ENCODE measurements around the gene ULBP3.
"Not testable (repeated sequence)": the region's sequence is repeated elsewhere in the genome, so short reads cannot be mapped to it uniquely, and the experiment has no call there.

ULBP3 gene

GRCh38 chr6:150088481-150089154, 19.7 kb upstream of the ULBP3 start:
- DNase-seq = no peak
- TF ChIP-seq POLR2A (IDR thresholded peaks at IDR 0.05; ENCODE audit: low read length) (no peak), GATA1 (IDR thresholded peaks at IDR 0.05; ENCODE audit: low read depth, low read length) (no peak)

- no peak for DNase-seq
- TF ChIP-seq POLR2A (IDR thresholded peaks at IDR 0.05; ENCODE audit: low read length) (no peak), GATA1 (IDR thresholded peaks at IDR 0.05; ENCODE audit: low read depth, low read length) (no peak)
Observed at GRCh38 chr6:150087336-150087735, 18.4 kb upstream of the ULBP3 start.

- TF ChIP-seq GATA1 (IDR thresholded peaks at IDR 0.05; ENCODE audit: low read depth, low read length) (no peak), POLR2A (IDR thresholded peaks at IDR 0.05; ENCODE audit: low read length) (no peak)
- no peak for DNase-seq
Observed at GRCh38 chr6:150086026-150086425, 17.1 kb upstream of the ULBP3 start.

GRCh38 chr6:150084426-150084825, 15.5 kb upstream of the ULBP3 start:
- DNase-seq = no peak
- no peak for TF ChIP-seq POLR2A (IDR thresholded peaks at IDR 0.05; ENCODE audit: low read length)
- no peak for TF ChIP-seq GATA1 (IDR thresholded peaks at IDR 0.05; ENCODE audit: low read depth, low read length)

- DNase-seq = no peak
- TF ChIP-seq POLR2A (IDR thresholded peaks at IDR 0.05; ENCODE audit: low read length) (no peak), GATA1 (IDR thresholded peaks at IDR 0.05; ENCODE audit: low read depth, low read length) (no peak)
Observed at GRCh38 chr6:150083839-150084238, 14.9 kb upstream of the ULBP3 start.

GRCh38 chr6:150081702-150082101, 12.8 kb upstream of the ULBP3 start:
- DNase-seq = no peak

GRCh38 chr6:150079604-150080003, 10.7 kb upstream of the ULBP3 start:
- DNase-seq = no peak
- TF ChIP-seq GATA1 (IDR thresholded peaks at IDR 0.05; ENCODE audit: low read depth, low read length) (no peak), POLR2A (IDR thresholded peaks at IDR 0.05; ENCODE audit: low read length) (no peak)

More at GRCh38 chr6:150081702-150082101, 12.8 kb upstream of the ULBP3 start:
- TF ChIP-seq POLR2A (IDR thresholded peaks at IDR 0.05; ENCODE audit: low read length) (no peak), GATA1 (IDR thresholded peaks at IDR 0.05; ENCODE audit: low read depth, low read length) (no peak)

GRCh38 chr6:150078788-150079187, 9.9 kb upstream of the ULBP3 start:
- DNase-seq = peak in 1 of 2 experiments; percentile 14
- TF ChIP-seq GATA1 (IDR thresholded peaks at IDR 0.05; ENCODE audit: low read depth, low read length) (no peak), POLR2A (IDR thresholded peaks at IDR 0.05; ENCODE audit: low read length) (no peak)

- DNase-seq = no peak
- TF ChIP-seq POLR2A (IDR thresholded peaks at IDR 0.05; ENCODE audit: low read length) = no peak
- TF ChIP-seq GATA1 (IDR thresholded peaks at IDR 0.05; ENCODE audit: low read depth, low read length) = no peak
Observed at GRCh38 chr6:150076196-150076893, 7.4 kb upstream of the ULBP3 start.

- no peak for DNase-seq
- no peak for TF ChIP-seq POLR2A (IDR thresholded peaks at IDR 0.05; ENCODE audit: low read length)
- no peak for TF ChIP-seq GATA1 (IDR thresholded peaks at IDR 0.05; ENCODE audit: low read depth, low read length)
Observed at GRCh38 chr6:150075034-150075421, 6.1 kb upstream of the ULBP3 start.

- DNase-seq = not testable (repeated sequence)
Observed at GRCh38 chr6:150074396-150075033, 5.6 kb upstream of the ULBP3 start.

GRCh38 chr6:150072201-150072600, 3.3 kb upstream of the ULBP3 start:
- no peak for TF ChIP-seq GATA1 (IDR thresholded peaks at IDR 0.05; ENCODE audit: low read depth, low read length)
- TF ChIP-seq POLR2A (IDR thresholded peaks at IDR 0.05; ENCODE audit: low read length) = no peak
- peak in 1 of 2 experiments; percentile 12 for DNase-seq

- TF ChIP-seq POLR2A (IDR thresholded peaks at IDR 0.05; ENCODE audit: low read length) = no peak
- TF ChIP-seq GATA1 (IDR thresholded peaks at IDR 0.05; ENCODE audit: low read depth, low read length) = no peak
Observed at GRCh38 chr6:150070236-150070818, 1.4 kb upstream of the ULBP3 start.

GRCh38 chr6:150069706-150070105, 785 bp upstream of the ULBP3 start:
- TF ChIP-seq POLR2A (IDR thresholded peaks at IDR 0.05; ENCODE audit: low read length) = no peak
- no peak for TF ChIP-seq GATA1 (IDR thresholded peaks at IDR 0.05; ENCODE audit: low read depth, low read length)
- DNase-seq = no peak

More at GRCh38 chr6:150070236-150070818, 1.4 kb upstream of the ULBP3 start:
- DNase-seq = no peak

All from erythroblast (primary cell).